ENCODE results near the gene ZNF800.

ZNF800 gene

GRCh38 chr7:127379642-127380041, 12.9 kb downstream of the ZNF800 start:
- no peak overlapping the region for H3K4me3 ChIP-seq (ENCODE audit: low read length)
- no peak for TF ChIP-seq ZNF274 (IDR thresholded peaks at IDR 0.05; ENCODE audit: low read depth, low read length)

- H3K4me3 ChIP-seq (ENCODE audit: low read length), result no peak overlapping the region
- TF ChIP-seq ZNF274 (IDR thresholded peaks at IDR 0.05; ENCODE audit: low read depth, low read length), result no peak
These were observed 14.0 kb downstream of the ZNF800 start for GRCh38 chr7:127378537-127378936.

- no peak for TF ChIP-seq ZNF274 (IDR thresholded peaks at IDR 0.05; ENCODE audit: low read depth, low read length)
- no peak overlapping the region for H3K4me3 ChIP-seq (ENCODE audit: low read length)
These were observed 15.1 kb downstream of the ZNF800 start for GRCh38 chr7:127377425-127377824.

GRCh38 chr7:127375631-127376030, 16.9 kb downstream of the ZNF800 start:
- H3K4me3 ChIP-seq (ENCODE audit: low read length), result no peak overlapping the region
- TF ChIP-seq ZNF274 (IDR thresholded peaks at IDR 0.05; ENCODE audit: low read depth, low read length), result no peak

GRCh38 chr7:127367679-127368078, 24.8 kb downstream of the ZNF800 start:
- TF ChIP-seq ZNF274 (IDR thresholded peaks at IDR 0.05; ENCODE audit: low read depth, low read length), result no peak
- no peak overlapping the region for H3K4me3 ChIP-seq (ENCODE audit: low read length)

GRCh38 chr7:127366680-127367079, 25.8 kb downstream of the ZNF800 start:
- no peak overlapping the region for H3K4me3 ChIP-seq (ENCODE audit: low read length)
- TF ChIP-seq ZNF274 (IDR thresholded peaks at IDR 0.05; ENCODE audit: low read depth, low read length), result no peak

- H3K4me3 ChIP-seq (ENCODE audit: low read length), result no peak overlapping the region
- TF ChIP-seq ZNF274 (IDR thresholded peaks at IDR 0.05; ENCODE audit: low read depth, low read length), result no peak
These were observed 26.6 kb downstream of the ZNF800 start for GRCh38 chr7:127365957-127366315.

GRCh38 chr7:127365164-127365956, 27.1 kb downstream of the ZNF800 start:
- H3K4me3 ChIP-seq (ENCODE audit: low read length), result no peak overlapping the region
- no peak for TF ChIP-seq ZNF274 (IDR thresholded peaks at IDR 0.05; ENCODE audit: low read depth, low read length)

GRCh38 chr7:127362364-127363027, 30.0 kb downstream of the ZNF800 start:
- no peak overlapping the region for H3K4me3 ChIP-seq (ENCODE audit: low read length)
- TF ChIP-seq ZNF274 (IDR thresholded peaks at IDR 0.05; ENCODE audit: low read depth, low read length), result no peak

GRCh38 chr7:127361736-127362135, 30.8 kb downstream of the ZNF800 start:
- no peak for TF ChIP-seq ZNF274 (IDR thresholded peaks at IDR 0.05; ENCODE audit: low read depth, low read length)

GRCh38 chr7:127359011-127359410, 33.5 kb downstream of the ZNF800 start:
- no peak for TF ChIP-seq ZNF274 (IDR thresholded peaks at IDR 0.05; ENCODE audit: low read depth, low read length)
- no peak overlapping the region for H3K4me3 ChIP-seq (ENCODE audit: low read length)

More at GRCh38 chr7:127361736-127362135, 30.8 kb downstream of the ZNF800 start:
- H3K4me3 ChIP-seq (ENCODE audit: low read length), result no peak overlapping the region

- no peak overlapping the region for H3K4me3 ChIP-seq (ENCODE audit: low read length)
- no peak for TF ChIP-seq ZNF274 (IDR thresholded peaks at IDR 0.05; ENCODE audit: low read depth, low read length)
These were observed 38.6 kb downstream of the ZNF800 start for GRCh38 chr7:127353897-127354296.

GRCh38 chr7:127350586-127350985, 41.9 kb downstream of the ZNF800 start:
- no peak for TF ChIP-seq ZNF274 (IDR thresholded peaks at IDR 0.05; ENCODE audit: low read depth, low read length)
- H3K4me3 ChIP-seq (ENCODE audit: low read length), result no peak overlapping the region

GRCh38 chr7:127349881-127350280, 42.6 kb downstream of the ZNF800 start:
- no peak overlapping the region for H3K4me3 ChIP-seq (ENCODE audit: low read length)
- TF ChIP-seq ZNF274 (IDR thresholded peaks at IDR 0.05; ENCODE audit: low read depth, low read length), result no peak

GRCh38 chr7:127348247-127348631, 44.3 kb downstream of the ZNF800 start:
- no peak for TF ChIP-seq ZNF274 (IDR thresholded peaks at IDR 0.05; ENCODE audit: low read depth, low read length)
- no peak overlapping the region; the same call in 1 of the 2 replicates for H3K4me3 ChIP-seq (ENCODE audit: low read length)

All from GM08714 (cell line).